Stomach (tissue), 9 donors: ENCODE measurements around the gene FSIP1. TPM values are rescaled to one million over a fixed set of nuclear protein-coding genes. Genes with fewer than 3 reads are reported as not detected.

Experiments
- DNase-seq, 2 donors: peaks; one replicate each; pipeline versions ENCODE4 v3.0.0 to v3.0.0-alpha.2; 2013 to 2019
- H3K27ac ChIP-seq, 5 donors: fragments of 200-600 bp in 4 of 5; sonication (generic) in 4 of 5; one replicate each; pipeline ENCODE4 v1.5.1; 2013 to 2019; ENCODE audit warnings: mild to moderate bottlenecking in 1 of 5, moderate library complexity in 1 of 5
- H3K27me3 ChIP-seq, 3 donors: fragments of 200-600 bp; sonication (generic); one replicate each; pipeline ENCODE4 v1.5.1; 2017 to 2019; ENCODE audit warnings: mixed run types in 1 of 3
- H3K36me3 ChIP-seq, 4 donors: fragments of 200-600 bp; sonication (generic); 1 replicate in 3 of 4; 2 replicates in 1 of 4; pipeline ENCODE4 v1.5.1; 2016 to 2019
- H3K4me1 ChIP-seq, 4 donors: fragments of 200-600 bp; sonication (generic); one replicate each; pipeline ENCODE4 v1.5.1; 2016 to 2019
- H3K4me3 ChIP-seq, 4 donors: fragments of 200-600 bp; sonication (generic) in 3 of 4; one replicate each; pipeline ENCODE4 v1.5.1; 2016 to 2019; ENCODE audit warnings: mild to moderate bottlenecking in 1 of 4
- H3K9me3 ChIP-seq, 4 donors: fragments of 200-600 bp; sonication (generic); one replicate each; pipeline ENCODE4 v1.5.1; 2016 to 2019
- EP300 ChIP-seq: sonication (generic); formaldehyde crosslinking; IDR thresholded peaks from one replicate; pipeline ENCODE4 v1.6.1; 2017; ENCODE audit warnings: antibody characterized with exemption
- POLR2A ChIP-seq, 4 donors: fragments of 450-650 bp; IDR thresholded peaks; one replicate each; pipeline ENCODE4 v1.6.1; 2016; ENCODE audit warnings: antibody characterized with exemption in 4 of 4, control low read depth in 2 of 4, mild to moderate bottlenecking in 1 of 4, moderate library complexity in 1 of 4
- POLR2AphosphoS5 ChIP-seq, 3 donors: sonication (generic); formaldehyde crosslinking; IDR thresholded peaks; one replicate each; pipeline ENCODE4 v1.6.1; 2016; ENCODE audit warnings: antibody characterized with exemption in 3 of 3
- WGBS, 5 donors: extraction: QIAGEN DNeasy Blood & Tissue Kit in 3 of 5; methylation state at CpG; one replicate each; pipeline versions ENCODE4 v1.1.5 to v1.1.7; 2013 to 2018; 5-methylcytosine and 5-hydroxymethylcytosine counted together
- intact Hi-C: fragments of 100-400 bp; cut with DNase I; formaldehyde crosslinking; loops from one replicate; pipeline ENCODE4 v1.15.1; 2023; ENCODE audit warnings: low total_unique reads
- polyA plus RNA-seq, 3 donors: library from polyadenylated mRNA; stranded (reverse); fragments of 200-250 nt; gene quantifications; one replicate each; pipeline ENCODE4 v1.2.3, GENCODE V29; 2013
- total RNA-seq, 5 donors: library from RNA; depleted of rRNA; stranded (reverse); fragments of >200 nt; gene quantifications; one replicate each; pipeline versions ENCODE4 v1.1.0 to v1.2.3, GENCODE V29; 2014 to 2016
- TF ChIP-seq, protein P1 (sequence below), 7 experiments: fragments of 450-650 bp in 4 of 7; fragments of 200-600 bp in 3 of 7; sonication (generic) in 3 of 7; IDR thresholded peaks; one replicate each; pipeline ENCODE4 v1.5.1; 2016 to 2019; ENCODE audit warnings: antibody characterized with exemption in 7 of 7, control low read depth in 2 of 7, mild to moderate bottlenecking in 1 of 7
- donor health status: healthy with polysubstance abuse.
- donor health status: Bipolar disorder and iron deficiency.
- donor health status: healthy.

FSIP1 gene
- total and polyA plus RNA-seq, 8 donors = 0.08 to 141 (median 0.66) TPM

DNA sequence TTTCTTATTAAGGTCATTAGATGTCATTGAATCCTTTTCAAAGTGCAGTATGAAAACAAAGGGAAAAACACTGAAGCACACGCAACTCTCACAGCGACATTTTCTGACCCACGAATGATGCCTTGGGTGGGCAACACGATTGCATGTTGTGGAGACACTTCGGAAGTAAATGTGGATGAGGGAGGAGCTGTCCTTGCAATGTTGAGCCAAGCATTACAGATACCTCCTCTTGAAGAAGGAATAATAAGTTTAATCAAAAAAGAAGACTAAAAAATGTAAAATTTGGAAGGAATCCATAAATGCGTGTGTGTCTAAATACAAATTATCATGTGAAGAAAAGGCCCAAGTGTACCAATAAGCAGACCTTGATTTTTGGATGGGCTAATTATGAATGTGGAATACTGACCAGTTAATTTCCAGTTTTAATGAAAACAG, 184.9 kb downstream of the FSIP1 start:
- H3K27ac ChIP-seq = no peak overlapping the region
- DNase-seq = no peak
- 88 to 96% (median 91%) methylated on average over 6 of the region's 6 CpGs for WGBS, 5 donors
- no peaks in the 10 kb centered on the region for H3K27me3 ChIP-seq
- H3K9me3 ChIP-seq = no peaks in the 10 kb centered on the region
- no peak overlapping the region for H3K4me3 ChIP-seq
- intact Hi-C loops = no loop called here
- H3K4me1 ChIP-seq = peaks cover 0 to 9% (median 0%) of the 10 kb centered on the region in 4 donors
- peaks cover 20 to 39% (median 37%) of the 10 kb centered on the region in 4 donors for H3K36me3 ChIP-seq
- TF ChIP-seq, protein P1, sequence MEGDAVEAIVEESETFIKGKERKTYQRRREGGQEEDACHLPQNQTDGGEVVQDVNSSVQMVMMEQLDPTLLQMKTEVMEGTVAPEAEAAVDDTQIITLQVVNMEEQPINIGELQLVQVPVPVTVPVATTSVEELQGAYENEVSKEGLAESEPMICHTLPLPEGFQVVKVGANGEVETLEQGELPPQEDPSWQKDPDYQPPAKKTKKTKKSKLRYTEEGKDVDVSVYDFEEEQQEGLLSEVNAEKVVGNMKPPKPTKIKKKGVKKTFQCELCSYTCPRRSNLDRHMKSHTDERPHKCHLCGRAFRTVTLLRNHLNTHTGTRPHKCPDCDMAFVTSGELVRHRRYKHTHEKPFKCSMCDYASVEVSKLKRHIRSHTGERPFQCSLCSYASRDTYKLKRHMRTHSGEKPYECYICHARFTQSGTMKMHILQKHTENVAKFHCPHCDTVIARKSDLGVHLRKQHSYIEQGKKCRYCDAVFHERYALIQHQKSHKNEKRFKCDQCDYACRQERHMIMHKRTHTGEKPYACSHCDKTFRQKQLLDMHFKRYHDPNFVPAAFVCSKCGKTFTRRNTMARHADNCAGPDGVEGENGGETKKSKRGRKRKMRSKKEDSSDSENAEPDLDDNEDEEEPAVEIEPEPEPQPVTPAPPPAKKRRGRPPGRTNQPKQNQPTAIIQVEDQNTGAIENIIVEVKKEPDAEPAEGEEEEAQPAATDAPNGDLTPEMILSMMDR (IDR thresholded peaks at IDR 0.05) = no peak
- peak in 2 of 3 donors; percentile 45 to 75 for TF ChIP-seq POLR2AphosphoS5 (IDR thresholded peaks at IDR 0.05)

DNA sequence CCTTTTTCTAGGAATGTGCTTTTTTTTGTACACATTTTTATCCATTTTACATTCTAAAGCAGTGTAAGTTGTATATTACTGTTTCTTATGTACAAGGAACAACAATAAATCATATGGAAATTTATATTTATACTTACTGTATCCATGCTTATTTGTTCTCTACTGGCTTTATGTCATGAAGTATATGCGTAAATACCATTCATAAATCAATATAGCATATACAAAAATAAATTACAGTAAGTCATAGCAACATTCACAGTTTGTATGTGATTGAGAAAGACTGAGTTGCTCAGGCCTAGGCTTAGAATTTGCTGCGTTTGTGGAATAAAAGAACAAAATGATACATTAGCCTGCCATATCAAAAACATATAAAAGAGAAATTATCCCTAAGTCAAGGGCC, 185.3 kb downstream of the FSIP1 start:
- intact Hi-C loops = no loop called here
- no peaks in the 10 kb centered on the region for H3K27me3 ChIP-seq
- no peak overlapping the region for H3K4me3 ChIP-seq
- H3K4me1 ChIP-seq = peaks cover 0 to 9% (median 0%) of the 10 kb centered on the region in 4 donors
- H3K27ac ChIP-seq = no peak overlapping the region
- no peak for DNase-seq
- no peak for TF ChIP-seq EP300
- TF ChIP-seq POLR2AphosphoS5 (IDR thresholded peaks at IDR 0.05) = no peak
- TF ChIP-seq, protein P1 (IDR thresholded peaks at IDR 0.05) = no peak
- no peak for TF ChIP-seq POLR2A (IDR thresholded peaks at IDR 0.05)
- WGBS, 5 donors = 88 to 98% (median 93%) methylated on average over 2 of the region's 2 CpGs
- peaks cover 20 to 43% (median 41%) of the 10 kb centered on the region in 4 donors for H3K36me3 ChIP-seq
- H3K9me3 ChIP-seq = no peaks in the 10 kb centered on the region

DNA sequence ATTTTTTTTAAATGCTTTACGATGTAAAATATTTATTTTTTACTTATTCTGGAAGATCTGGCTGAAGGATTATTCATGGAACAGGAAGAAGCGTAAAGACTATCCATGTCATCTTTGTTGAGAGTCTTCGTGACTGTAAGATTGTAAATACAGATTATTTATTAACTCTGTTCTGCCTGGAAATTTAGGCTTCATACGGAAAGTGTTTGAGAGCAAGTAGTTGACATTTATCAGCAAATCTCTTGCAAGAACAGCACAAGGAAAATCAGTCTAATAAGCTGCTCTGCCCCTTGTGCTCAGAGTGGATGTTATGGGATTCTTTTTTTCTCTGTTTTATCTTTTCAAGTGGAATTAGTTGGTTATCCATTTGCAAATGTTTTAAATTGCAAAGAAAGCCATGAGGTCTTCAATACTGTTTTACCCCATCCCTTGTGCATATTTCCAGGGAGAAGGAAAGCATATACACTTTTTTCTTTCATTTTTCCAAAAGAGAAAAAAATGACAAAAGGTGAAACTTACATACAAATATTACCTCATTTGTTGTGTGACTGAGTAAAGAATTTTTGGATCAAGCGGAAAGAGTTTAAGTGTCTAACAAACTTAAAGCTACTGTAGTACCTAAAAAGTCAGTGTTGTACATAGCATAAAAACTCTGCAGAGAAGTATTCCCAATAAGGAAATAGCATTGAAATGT, 186.1 kb downstream of the FSIP1 start:
- Histone ChIP-seq H3K36me3 (peaks cover 24 to 52% (median 49%) of the 10 kb centered on the region in 4 donors), H3K4me3 (no peak overlapping the region), H3K27me3 (no peaks in the 10 kb centered on the region), H3K9me3 (no peaks in the 10 kb centered on the region), H3K27ac (no peak overlapping the region), H3K4me1 (peaks cover 0 to 9% (median 0%) of the 10 kb centered on the region in 4 donors)
- DNase-seq = no peak
- 68 to 81% (median 80%) methylated on average over 5 of the region's 5 CpGs for WGBS, 5 donors
- intact Hi-C loops = no loop called here
- TF ChIP-seq EP300 (no peak), POLR2A (IDR thresholded peaks at IDR 0.05) (no peak), POLR2AphosphoS5 (IDR thresholded peaks at IDR 0.05) (peak in 2 of 3 donors; percentile 21 to 55)
- TF ChIP-seq, protein P1 (IDR thresholded peaks at IDR 0.05) = no peak

DNA sequence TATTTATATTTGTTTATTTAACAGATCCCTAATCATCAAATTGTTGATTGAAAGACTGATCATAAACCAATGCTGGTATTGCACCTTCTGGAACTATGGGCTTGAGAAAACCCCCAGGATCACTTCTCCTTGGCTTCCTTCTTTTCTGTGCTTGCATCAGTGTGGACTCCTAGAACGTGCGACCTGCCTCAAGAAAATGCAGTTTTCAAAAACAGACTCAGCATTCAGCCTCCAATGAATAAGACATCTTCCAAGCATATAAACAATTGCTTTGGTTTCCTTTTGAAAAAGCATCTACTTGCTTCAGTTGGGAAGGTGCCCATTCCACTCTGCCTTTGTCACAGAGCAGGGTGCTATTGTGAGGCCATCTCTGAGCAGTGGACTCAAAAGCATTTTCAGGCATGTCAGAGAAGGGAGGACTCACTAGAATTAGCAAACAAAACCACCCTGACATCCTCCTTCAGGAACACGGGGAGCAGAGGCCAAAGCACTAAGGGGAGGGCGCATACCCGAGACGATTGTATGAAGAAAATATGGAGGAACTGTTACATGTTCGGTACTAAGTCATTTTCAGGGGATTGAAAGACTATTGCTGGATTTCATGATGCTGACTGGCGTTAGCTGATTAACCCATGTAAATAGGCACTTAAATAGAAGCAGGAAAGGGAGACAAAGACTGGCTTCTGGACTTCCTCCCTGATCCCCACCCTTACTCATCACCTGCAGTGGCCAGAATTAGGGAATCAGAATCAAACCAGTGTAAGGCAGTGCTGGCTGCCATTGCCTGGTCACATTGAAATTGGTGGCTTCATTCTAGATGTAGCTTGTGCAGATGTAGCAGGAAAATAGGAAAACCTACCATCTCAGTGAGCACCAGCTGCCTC, 187.1 kb downstream of the FSIP1 start:
- Histone ChIP-seq H3K4me3 (no peak overlapping the region), H3K36me3 (peaks cover 29 to 61% (median 58%) of the 10 kb centered on the region in 4 donors), H3K27ac (no peak overlapping the region), H3K4me1 (peaks cover 0 to 9% (median 0%) of the 10 kb centered on the region in 4 donors), H3K9me3 (no peaks in the 10 kb centered on the region), H3K27me3 (no peaks in the 10 kb centered on the region)
- no peak for TF ChIP-seq EP300
- TF ChIP-seq, protein P1 (IDR thresholded peaks at IDR 0.05) = no peak
- TF ChIP-seq POLR2AphosphoS5 (IDR thresholded peaks at IDR 0.05) = peak; percentile 30 to 52 (median 42)
- no peak for DNase-seq
- 79 to 86% (median 82%) methylated on average over 8 of the region's 8 CpGs for WGBS, 5 donors
- intact Hi-C loops = no loop called here
